ENCODE results near the gene CDT1. TPM values are rescaled to one million over a fixed set of nuclear protein-coding genes. Genes with fewer than 3 reads are reported as not detected.

Gene CDT1
- total and polyA plus RNA-seq, 3 donors from 2014 or later, result 11.9 to 19.1 (median 14.9) TPM

DNA sequence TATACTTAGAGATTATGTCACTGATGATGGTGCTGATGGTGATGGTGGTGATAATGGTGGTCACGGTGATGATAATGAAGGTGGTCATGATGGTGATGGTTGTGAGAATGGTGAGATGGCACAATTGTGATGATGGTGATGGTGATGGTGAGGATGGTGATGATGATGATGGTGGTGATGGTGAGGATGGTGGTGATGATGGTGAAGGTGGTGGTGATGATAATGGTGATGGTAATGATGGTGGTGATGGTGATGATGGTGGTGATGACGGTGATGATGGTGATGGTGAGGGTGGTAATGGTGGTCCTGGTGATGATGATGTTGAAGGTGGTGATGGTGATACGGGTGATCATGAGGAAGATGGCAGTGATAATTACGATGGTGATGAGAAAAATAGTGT is 5.5 kb upstream of the CDT1 start:
- no peak overlapping the region for H3K27ac ChIP-seq
- no peaks in the 10 kb centered on the region for H3K36me3 ChIP-seq (ENCODE audit: low read depth, missing control alignments)
- whole genome bisulfite sequencing, 2 donors, result 85 to 89% methylated on average over 4 of the region's 4 CpGs
- no peak for DNase-seq
- H3K27me3 ChIP-seq, result no peaks in the 10 kb centered on the region
- H3K4me1 ChIP-seq, result no peaks in the 10 kb centered on the region
- intact Hi-C loops (cut with DNase I; ENCODE audit: low total_unique reads), result no loop called here
- no peaks in the 10 kb centered on the region for H3K9me3 ChIP-seq
- TF ChIP-seq POLR2A (IDR thresholded peaks at IDR 0.05), result no peak
- no peak for TF ChIP-seq CTCF (IDR thresholded peaks at IDR 0.05)
- H3K4me3 ChIP-seq, result no peak overlapping the region

DNA sequence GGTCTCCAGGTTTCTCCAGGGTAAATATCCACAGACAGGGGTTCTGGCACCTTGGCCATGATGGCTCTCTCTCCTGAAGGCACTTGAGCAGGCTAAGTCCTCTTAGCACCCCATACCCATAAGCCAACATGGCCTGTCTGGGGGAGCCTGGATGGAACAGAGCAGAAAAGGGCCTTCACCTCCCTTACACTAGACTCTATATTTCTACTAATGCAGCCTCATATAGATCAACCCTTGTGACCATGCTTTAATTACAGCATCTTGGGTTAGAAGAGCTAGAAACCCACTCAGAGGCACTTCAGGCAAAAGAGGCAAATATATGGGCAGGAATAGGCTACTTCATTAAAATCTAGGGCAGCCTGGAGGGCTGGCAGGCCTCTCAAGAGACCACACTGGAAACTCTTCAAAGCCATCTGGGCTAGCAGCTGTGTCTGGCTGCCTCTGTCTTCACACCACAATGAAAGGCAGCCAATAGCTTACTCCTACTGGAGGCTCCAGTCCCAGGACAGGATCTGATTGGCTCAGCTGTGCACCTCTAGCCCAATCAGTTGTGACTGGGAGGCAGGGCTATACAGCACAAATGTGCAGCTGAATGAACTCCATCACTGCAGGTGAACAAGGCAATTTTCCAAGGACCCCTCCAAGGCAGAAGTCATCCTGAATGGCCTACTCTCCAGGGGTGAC is 4.7 kb upstream of the CDT1 start:
- Histone ChIP-seq H3K4me1 (peaks cover under 1% of the 10 kb centered on the region), H3K9me3 (no peaks in the 10 kb centered on the region), H3K4me3 (no peak overlapping the region), H3K36me3 (ENCODE audit: low read depth, missing control alignments) (no peaks in the 10 kb centered on the region), H3K27me3 (no peaks in the 10 kb centered on the region), H3K27ac (no peak overlapping the region)
- no peak for DNase-seq
- intact Hi-C loops (cut with DNase I; ENCODE audit: low total_unique reads), result no loop called here
- TF ChIP-seq POLR2A (IDR thresholded peaks at IDR 0.05) (no peak), CTCF (IDR thresholded peaks at IDR 0.05) (no peak)

DNA sequence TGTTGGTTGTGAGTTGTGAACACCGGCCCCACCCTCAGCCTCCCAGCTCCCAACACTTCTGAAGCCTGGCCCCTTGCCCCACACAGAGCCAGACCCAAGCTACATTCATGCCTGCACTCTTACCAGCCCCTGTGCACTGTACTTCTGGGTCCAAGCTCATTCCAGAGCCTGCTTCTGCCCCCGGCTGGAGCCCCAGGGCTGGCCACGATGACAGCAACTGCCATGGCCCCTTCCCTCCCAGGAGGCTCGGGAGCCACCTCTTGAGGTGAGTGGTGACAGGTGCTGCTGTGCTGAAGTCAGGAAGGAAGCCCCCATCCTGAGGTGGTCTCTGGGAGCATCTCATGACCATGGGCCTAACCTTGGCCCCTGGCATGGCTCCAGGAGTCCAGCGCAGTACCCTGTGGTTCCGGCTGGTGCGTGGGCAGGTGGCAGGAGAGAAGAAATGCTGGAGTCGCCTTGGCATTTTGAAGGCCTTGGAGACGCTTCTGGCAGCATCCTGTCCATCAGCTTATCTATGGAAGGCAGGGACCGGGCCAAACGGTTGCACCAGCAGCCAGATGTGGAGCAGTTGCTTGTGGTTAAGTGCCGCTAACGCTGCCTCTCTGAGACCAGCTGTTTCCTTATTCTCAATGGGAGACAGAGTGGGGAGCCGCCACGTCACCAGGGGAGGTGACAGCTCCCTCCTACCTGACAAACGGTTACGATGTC is 3.9 kb upstream of the CDT1 start:
- TF ChIP-seq POLR2A (IDR thresholded peaks at IDR 0.05) (no peak), CTCF (IDR thresholded peaks at IDR 0.05) (no peak)
- WGBS, 2 donors, result 75 to 77% methylated on average over 12 to 17 of the region's 17 CpGs
- no peak for DNase-seq
- intact Hi-C loops (cut with DNase I; ENCODE audit: low total_unique reads), result no loop called here
- H3K27ac ChIP-seq, result no peak overlapping the region
- no peaks in the 10 kb centered on the region for H3K9me3 ChIP-seq
- peaks cover 6% of the 10 kb centered on the region for H3K4me1 ChIP-seq
- H3K36me3 ChIP-seq (ENCODE audit: low read depth, missing control alignments), result no peaks in the 10 kb centered on the region
- H3K27me3 ChIP-seq, result no peaks in the 10 kb centered on the region
- no peak overlapping the region for H3K4me3 ChIP-seq

- WGBS, 2 donors, result 86 to 90% methylated on average over 6 of the region's 6 CpGs
- Histone ChIP-seq H3K27ac (no peak overlapping the region), H3K27me3 (no peaks in the 10 kb centered on the region), H3K9me3 (no peaks in the 10 kb centered on the region), H3K4me1 (peaks cover 6% of the 10 kb centered on the region), H3K36me3 (ENCODE audit: low read depth, missing control alignments) (no peaks in the 10 kb centered on the region), H3K4me3 (no peak overlapping the region)
- TF ChIP-seq POLR2A (IDR thresholded peaks at IDR 0.05), result no peak
- TF ChIP-seq CTCF (IDR thresholded peaks at IDR 0.05), result no peak
- DNase-seq, result no peak
- intact Hi-C loops (cut with DNase I; ENCODE audit: low total_unique reads), result no loop called here
Measured at GRCh38 chr16:88800277-88800592, 3.4 kb upstream of the CDT1 start.

DNA sequence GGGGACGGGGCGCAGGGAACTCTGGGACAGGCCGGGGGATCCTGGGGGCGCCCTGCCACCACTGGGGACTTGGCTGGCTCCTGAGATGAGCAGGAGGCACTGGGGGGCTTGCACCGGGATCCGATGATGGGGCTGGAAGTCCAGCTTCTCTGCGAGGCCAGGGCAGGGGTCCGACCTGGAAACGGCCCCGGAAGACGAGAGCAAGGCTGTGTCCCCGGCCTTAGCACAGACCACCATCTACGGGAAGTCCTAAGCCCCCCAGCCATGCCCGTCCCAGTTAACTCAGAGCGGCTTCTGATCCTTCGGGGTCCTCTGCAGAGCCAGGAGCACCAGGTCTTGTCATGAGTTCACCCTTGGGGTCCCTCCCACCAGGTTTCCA is 573 bp downstream of the CDT1 start:
- no peaks in the 10 kb centered on the region for H3K9me3 ChIP-seq
- H3K4me3 ChIP-seq, result peak overlapping the region; percentile 34 to 68
- DNase-seq, result no peak
- H3K4me1 ChIP-seq, result peaks cover 21% of the 10 kb centered on the region
- intact Hi-C loops (cut with DNase I; ENCODE audit: low total_unique reads), result no loop called here
- H3K36me3 ChIP-seq (ENCODE audit: low read depth, missing control alignments), result no peaks in the 10 kb centered on the region
- WGBS, 2 donors, result 6% methylated on average over 16 of the region's 16 CpGs; no CpG with 5 or more reads in 1 of the 2 donors
- H3K27me3 ChIP-seq, result no peaks in the 10 kb centered on the region
- TF ChIP-seq CTCF (IDR thresholded peaks at IDR 0.05), result no peak
- TF ChIP-seq POLR2A (IDR thresholded peaks at IDR 0.05), result no peak
- H3K27ac ChIP-seq, result no peak overlapping the region

All from testis (tissue), 3 donors.